Effector CD4-positive, alpha-beta T cell (primary cell): Measurements from ENCODE around the gene ADARB2.

Experiments
- DNase-seq: peaks from one replicate; pipeline ENCODE4 v3.0.0-alpha.2; 2020

The ADARB2 gene

DNA sequence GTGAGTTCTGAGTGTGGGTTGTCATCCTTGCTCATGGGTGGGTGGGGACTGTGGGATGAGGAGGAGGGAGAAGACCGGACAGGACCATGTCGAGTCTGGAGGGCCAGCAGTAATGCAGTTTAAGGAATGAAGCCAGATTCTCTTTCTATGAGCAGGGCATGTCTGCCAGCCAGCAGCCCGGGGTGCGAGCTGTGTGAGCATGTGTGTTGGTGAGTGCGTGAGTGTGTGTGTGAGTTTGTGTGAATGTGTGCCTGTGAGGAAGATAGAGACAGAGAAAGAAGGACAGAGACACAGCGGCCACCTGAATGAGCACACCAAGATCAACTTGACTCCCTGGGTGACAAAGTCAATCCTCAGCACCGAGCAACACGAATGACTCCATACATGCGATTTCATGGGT lies 52.3 kb downstream of the ADARB2 start:
- DNase-seq: no peak

GRCh38 chr10:1683649-1684048 lies 53.7 kb downstream of the ADARB2 start:
- DNase-seq: no peak

DNA sequence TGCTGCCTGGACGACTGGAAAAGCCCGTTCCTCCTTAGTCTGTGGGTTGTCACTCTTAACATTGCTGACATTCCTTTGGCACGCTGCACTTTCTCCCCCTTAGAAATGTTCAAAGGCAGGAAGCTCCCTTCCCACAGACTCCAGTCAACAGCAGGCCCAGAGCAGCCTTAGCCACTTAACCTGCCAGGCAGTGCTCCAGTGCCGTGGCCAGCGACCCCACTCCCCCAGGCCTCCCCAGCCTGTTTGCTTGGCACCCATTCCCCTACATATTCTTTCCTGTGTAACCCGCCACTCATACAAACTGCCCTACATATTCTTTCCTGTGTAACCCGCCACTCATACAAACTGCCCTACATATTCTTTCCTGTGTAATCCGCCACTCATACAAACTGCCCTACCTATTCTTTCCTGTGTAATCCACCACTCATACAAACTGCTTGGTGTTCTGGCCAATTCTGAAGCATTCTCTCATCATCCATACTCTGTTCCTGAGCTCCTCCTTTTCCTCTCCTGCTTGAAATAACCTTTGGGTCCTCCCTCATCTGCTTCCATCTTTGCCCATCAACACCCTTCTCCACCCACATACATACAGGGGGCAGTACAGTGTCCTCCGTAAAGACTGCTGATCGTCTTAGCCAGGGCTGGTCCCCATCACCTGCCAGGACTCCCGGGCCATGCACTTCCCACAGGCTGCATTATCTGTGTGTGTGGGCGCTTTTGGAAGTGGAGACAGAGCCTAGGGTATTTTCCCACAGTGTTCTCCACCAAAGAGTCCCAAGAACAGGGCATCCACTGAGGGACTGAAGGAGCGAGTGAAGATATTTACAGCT lies 57.3 kb downstream of the ADARB2 start:
- DNase-seq: no peak

DNA sequence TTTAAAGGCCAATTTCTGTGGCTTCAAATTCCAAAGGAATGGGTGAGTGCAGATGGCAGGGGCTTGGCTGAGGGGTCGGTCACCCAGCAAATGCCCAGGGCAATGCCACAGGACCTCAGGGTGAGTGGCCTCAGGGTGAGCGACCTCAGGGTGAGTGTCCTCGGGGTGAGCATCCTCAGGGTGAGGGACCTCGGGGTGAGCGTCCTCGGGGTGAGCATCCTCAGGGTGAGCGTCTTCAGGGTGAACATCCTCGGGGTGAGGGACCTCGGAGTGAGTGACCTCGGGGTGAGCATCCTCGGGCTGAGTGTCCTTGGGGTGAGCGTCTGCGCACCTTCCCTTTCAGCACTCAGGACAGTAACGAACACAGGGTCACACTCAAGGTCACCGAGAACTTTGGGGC lies 59.2 kb downstream of the ADARB2 start:
- DNase-seq: no peak

GRCh38 chr10:1677307-1677939 lies 59.9 kb downstream of the ADARB2 start:
- no peak for DNase-seq

DNA sequence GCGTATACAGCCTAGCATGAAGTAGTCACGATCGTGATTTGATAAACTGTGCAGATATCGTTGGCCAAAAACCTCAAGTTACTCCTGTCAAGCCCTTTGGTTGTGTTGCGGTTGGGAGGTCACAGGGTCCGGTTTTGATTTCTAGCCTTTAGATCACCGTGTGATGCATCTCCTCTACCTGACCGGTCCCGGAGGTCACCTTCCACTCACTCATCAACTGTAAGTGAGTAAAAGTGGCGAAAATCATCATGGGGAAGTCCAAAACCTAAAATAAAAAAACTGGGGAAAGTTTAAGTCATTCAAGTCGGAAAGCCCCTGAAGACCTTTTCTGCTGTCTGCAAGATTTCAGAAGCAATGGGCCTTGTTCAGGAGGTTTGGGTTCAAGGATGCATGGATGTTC lies 62.8 kb downstream of the ADARB2 start:
- no peak for DNase-seq

- no peak for DNase-seq
These were observed 63.6 kb downstream of the ADARB2 start for GRCh38 chr10:1673568-1674345.

DNA sequence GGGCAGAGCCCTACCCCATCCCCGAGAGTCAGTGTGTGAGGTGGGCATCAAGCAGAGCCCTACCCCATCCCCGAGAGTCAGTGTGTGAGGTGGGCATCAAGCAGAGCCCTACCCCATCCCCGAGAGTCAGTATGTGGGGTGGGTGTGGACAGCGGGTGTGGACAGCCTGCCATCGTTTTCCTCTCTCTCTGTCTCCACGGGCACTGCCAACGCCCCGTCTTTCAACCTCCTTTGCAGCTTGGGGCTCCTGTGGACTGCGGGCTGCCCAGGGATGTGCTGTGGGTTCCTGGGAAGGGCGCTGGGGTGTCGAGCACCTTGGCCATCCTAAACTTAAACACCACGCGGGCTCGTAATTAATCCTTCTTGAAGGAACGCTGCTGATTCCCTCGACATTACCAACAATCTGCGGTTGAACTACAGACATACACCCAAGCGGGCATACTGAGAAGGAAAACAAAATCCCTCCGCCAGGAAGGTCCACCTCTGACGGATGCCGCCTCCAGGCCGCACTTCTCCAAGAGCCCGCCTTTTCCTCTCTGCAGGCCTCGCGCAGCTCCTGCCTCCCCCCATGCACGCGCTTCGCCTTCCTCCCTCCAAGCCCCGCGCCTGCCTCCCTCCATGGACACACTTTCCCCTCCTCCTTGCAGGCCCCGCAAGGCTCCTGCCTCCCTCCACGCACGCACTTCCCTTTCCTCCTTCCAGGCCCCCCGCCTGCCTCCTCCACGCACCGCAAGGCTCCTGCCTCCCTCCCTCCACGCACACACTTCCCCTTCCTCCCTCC lies 65.1 kb downstream of the ADARB2 start:
- DNase-seq: no peak

DNA sequence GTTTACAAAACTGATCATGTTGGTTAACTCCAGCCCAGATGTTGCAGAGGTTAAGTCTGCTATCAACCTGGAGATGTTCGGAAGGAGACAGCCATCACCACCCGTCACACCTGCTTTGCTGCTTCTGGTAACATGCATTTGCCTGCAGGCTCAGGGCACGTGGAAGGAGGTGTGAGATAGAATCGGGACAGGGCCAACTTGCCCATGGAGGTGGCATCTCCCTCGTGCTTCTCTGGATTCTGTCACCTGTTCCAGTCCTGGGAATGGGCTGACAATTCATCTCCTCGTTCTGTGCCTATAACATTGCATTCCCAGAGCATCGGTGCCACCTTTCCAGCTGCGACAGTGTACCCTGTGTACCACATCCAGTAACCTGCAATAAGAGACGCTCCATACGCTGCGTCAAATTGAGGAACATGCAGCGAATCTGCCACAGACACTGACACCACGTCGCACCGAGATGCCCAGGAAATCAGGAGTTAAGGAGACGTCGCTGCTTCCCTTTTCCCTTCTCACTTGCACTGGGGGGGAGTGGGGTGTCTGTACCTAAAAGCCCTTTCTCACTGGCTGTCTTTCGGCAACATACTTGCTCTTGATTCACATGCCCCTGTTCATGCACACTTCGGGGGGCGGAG lies 65.8 kb downstream of the ADARB2 start:
- no peak for DNase-seq

GRCh38 chr10:1670541-1671365 lies 66.6 kb downstream of the ADARB2 start:
- DNase-seq: no peak

GRCh38 chr10:1669433-1669832 lies 67.9 kb downstream of the ADARB2 start:
- no peak for DNase-seq

DNA sequence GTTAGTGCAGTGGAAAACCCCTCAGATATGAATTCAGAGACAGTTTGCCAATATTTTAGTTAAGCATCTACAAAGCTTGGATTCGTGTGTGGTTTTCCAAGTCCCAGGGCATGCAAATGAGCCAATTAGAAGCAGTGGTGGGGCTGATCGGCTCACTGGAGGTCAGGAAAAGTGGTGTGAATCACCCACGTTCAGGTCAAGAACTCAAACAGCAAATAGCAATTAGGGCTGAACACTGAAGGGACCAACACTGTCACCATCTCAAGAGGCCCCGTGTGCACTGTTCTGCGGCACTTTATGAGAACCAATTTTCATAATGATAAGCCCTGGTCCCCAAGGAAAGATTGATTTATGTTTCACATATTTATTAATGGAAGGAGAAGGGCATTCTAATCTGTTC lies 68.9 kb downstream of the ADARB2 start:
- no peak for DNase-seq

DNA sequence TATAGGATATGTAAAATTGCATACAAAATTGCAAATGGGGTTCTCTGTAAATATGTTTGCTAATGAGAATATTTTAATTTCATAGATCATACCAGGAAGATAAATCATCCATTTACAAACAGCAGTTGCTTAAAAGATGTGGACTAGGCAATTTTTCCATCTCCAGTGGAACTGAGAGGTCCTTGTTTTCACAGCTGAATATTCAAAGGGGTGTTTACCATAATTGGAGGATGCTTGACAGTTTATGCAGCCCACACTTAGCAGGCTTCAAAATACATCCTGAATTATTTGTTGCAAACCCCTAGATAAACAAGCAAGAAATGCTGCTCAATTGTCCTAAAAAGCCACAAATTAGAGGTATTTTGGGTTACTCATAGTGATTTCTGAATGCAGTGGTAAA lies 69.9 kb downstream of the ADARB2 start:
- DNase-seq: no peak

GRCh38 chr10:1666147-1666546 lies 71.2 kb downstream of the ADARB2 start:
- no peak for DNase-seq

- no peak for DNase-seq
These were observed 71.6 kb downstream of the ADARB2 start for GRCh38 chr10:1665681-1666080.

DNA sequence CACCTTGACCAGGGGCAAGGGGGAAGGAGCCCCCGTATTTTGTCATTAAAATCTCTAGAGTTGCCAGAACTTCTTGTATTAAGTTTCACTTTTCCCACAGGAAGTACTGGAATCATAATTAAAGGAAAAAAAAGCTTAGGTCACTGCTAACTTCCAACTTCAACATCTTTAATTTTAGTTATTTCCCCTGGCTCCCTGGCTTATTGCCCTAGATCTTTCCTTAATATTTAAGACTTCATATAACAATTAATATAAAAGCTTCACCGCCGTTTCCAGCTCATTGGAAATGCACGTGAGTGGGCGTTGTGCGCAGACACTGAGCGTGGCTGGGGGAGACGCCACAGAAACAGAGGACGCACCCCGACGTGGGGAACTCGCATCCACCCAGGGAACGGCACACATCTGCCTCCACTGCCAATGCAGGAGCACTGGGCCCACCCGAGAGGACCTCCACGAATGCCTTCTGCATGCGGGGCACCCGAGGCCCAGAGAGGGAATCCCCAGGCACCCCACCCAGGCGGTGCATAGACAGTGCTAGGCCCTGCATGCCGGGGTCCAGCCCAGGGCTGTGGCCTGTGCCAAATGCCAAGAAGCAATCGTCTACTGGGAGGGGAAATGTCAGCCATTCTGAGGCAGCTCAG lies 72.2 kb downstream of the ADARB2 start:
- DNase-seq: no peak

DNA sequence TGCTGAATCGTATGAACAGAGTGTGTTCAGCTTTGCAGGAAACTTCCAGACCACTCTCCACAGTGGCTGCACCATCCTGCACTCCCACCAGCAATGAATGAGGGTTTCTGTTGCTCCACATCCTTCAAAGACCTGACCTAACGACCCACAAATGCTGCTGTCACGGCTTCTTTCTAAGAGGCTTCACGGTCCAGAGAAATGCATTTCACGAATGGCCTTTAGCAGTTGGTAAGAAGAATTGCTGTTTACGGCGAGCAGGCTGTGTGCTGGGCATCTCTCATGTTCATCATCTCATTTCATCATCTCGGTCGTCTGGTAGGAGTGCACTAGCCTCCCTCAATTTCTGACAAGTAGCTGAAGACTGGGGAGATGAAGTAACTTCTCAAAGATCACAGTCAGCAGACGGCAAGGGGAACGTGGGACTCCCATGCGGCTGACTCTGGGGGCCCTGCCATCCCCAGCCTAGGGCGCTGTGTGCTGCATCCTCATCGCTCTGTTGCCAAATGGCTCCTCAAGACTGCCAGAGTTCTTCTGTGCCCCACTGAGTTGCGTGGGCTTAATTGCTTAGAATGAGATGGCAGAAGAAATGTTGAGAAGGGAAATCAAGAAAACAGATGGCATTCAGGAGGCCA lies 72.9 kb downstream of the ADARB2 start:
- DNase-seq: no peak

DNA sequence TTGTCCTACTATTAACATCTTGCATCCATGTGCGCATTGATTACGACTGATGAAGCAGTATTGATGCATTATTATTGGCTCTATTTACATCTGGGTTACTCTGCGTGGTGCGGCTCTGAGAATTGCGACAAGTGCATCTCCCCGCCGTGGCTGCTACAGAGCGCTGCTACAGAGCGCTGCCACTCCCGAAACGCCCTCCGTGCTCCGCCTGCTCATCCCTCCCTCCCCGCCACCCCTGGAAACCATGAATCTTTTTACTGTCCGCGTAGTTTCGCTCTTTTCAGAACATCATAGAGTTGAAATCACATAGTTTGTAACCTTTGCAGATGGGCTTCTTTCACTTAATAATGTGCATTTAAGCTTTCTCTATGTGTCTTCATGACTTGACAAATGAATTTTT lies 74.1 kb downstream of the ADARB2 start:
- no peak for DNase-seq

- DNase-seq: no peak
These were observed 74.8 kb downstream of the ADARB2 start for GRCh38 chr10:1662438-1663025.

DNA sequence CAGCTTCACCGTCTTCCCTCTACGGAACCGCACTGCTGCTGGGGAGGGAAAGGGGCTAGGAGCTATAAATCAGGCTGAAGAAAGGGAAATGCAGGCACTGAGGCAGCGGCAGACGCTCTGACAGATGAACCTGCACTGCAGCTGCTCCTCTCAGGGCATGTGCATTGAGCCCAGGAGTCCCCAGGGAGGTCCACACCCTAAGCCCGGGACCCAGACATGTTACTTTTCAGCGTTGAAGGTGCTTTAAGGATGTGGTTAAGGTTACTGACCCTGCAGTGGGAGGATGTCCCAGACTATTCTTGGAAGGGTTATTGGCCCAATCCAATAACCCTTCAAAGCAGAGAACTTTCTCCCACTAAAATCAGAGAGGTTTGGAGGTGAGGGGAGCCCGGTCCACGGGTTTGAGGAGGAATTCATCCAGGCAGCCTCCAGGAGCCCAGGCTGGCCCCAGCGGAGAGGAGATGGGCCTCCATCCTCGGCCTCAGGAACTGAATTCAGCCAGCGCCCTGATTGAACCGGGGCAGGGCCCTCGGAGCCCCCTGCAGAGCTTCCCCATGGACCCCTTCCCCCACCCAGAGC lies 75.4 kb downstream of the ADARB2 start:
- no peak for DNase-seq
